IPS-20b (cell line): Measurements from ENCODE around the gene CSNK2B.

Experiments used
- H3K27ac ChIP-seq: one replicate; pipeline ENCODE4 v1.5.1; 2013; ENCODE audit warnings: low read length
- H3K27me3 ChIP-seq: 2 replicates; pipeline ENCODE4 v1.6.1; 2013; ENCODE audit warnings: mild to moderate bottlenecking, low read length, inconsistent platforms; ENCODE audit not compliant: insufficient read depth
- H3K36me3 ChIP-seq: 2 replicates; pipeline ENCODE4 v1.6.1; 2013; ENCODE audit warnings: low read depth, mild to moderate bottlenecking, inconsistent platforms, low read length, moderate library complexity; ENCODE audit not compliant: insufficient read depth
- H3K4me1 ChIP-seq: 2 replicates; pipeline ENCODE4 v1.6.1; 2013; ENCODE audit warnings: mild to moderate bottlenecking, control low read depth, inconsistent platforms, low read length, moderate library complexity; ENCODE audit not compliant: insufficient read depth
- H3K4me3 ChIP-seq: 2 replicates; pipeline ENCODE4 v1.5.1; 2013; ENCODE audit warnings: mild to moderate bottlenecking, low read length, inconsistent platforms
- H3K9ac ChIP-seq: 2 replicates; pipeline ENCODE4 v1.6.1; 2013; ENCODE audit warnings: low read depth, mild to moderate bottlenecking, inconsistent platforms, low read length, moderate library complexity
- H3K9me3 ChIP-seq: 2 replicates; pipeline ENCODE4 v1.6.1; 2013; ENCODE audit warnings: mild to moderate bottlenecking, low read depth, low read length, inconsistent platforms; ENCODE audit not compliant: insufficient read depth

The CSNK2B gene

GRCh38 chr6:31665501-31666336 lies at the start of gene CSNK2B:
CSNK2B (plus strand) TSS chr6:31666080; CDS start chr6:31666832, 752 bp downstream.
- Histone ChIP-seq H3K27me3 (no peaks in the 10 kb centered on the region), H3K4me3 (peak within 1 kb of the TSS; percentile 96), H3K9me3 (no peaks in the 10 kb centered on the region), H3K4me1 (peaks cover 3% of the 10 kb centered on the region; the same call in 1 of the 2 replicates), H3K36me3 (peaks cover 67% of the 10 kb centered on the region), H3K27ac (peak within 1 kb of the TSS; percentile 98), H3K9ac (peak within 1 kb of the TSS; percentile 98)

GRCh38 chr6:31617010-31617409 lies 48.9 kb upstream of the CSNK2B start:
- Histone ChIP-seq H3K9me3 (no peaks in the 10 kb centered on the region), H3K9ac (no peak overlapping the region), H3K4me1 (peaks cover 13% of the 10 kb centered on the region; the same call in 1 of the 2 replicates), H3K4me3 (no peak overlapping the region), H3K27me3 (no peaks in the 10 kb centered on the region), H3K36me3 (peaks cover 6% of the 10 kb centered on the region), H3K27ac (no peak overlapping the region)

DNA sequence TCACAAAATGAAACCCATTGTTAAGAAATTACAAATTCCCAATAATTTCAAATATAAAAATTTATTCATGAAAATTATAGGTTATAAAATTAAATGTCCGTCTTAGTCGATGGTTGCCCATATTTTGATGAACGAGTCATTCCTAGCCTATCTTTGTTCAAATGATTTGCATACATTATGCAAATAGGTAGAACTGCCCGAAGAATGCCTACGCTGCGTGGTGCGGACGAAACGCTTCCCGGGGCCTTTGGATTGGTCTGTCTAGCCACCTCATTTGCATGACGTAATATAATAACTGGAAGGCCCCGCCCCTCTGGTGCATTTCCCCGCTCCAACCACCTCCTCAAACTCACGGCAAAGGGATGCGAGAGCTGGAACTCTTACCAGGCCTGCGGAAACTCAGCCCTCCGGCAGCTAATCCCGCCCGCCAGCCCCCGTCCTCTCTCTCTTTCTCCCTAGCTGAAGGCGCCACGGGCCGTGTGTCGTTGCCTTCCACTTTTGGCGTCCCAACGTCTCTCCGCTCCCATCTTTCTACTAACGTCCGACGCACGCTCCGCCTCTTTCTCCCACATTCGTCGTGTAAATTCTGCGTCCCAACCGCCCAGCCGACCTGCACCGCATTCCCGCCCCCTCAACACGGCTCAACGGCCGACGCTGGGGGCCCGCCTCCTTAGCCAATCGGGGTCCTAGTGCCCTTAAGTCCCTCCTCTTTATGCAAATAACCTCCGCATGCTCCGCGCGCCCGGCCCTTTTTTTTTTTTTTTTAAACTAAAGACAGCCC lies 45.9 kb upstream of the CSNK2B start:
- Histone ChIP-seq H3K27me3 (no peaks in the 10 kb centered on the region), H3K27ac (peak overlapping the region; percentile 97), H3K9ac (peak overlapping the region; percentile 98), H3K4me3 (peak overlapping the region; percentile 86), H3K9me3 (no peaks in the 10 kb centered on the region), H3K36me3 (peaks cover 35% of the 10 kb centered on the region), H3K4me1 (peaks cover 17% of the 10 kb centered on the region; the same call in 1 of the 2 replicates)

- peaks cover 10% of the 10 kb centered on the region; the same call in 1 of the 2 replicates for H3K4me1 ChIP-seq
- peak within 1 kb of the TSS; percentile 98 for H3K9ac ChIP-seq
- no peaks in the 10 kb centered on the region for H3K27me3 ChIP-seq
- peak within 1 kb of the TSS; percentile 86 for H3K4me3 ChIP-seq
- H3K36me3 ChIP-seq, result peaks cover 43% of the 10 kb centered on the region
- peak within 1 kb of the TSS; percentile 97 for H3K27ac ChIP-seq
- H3K9me3 ChIP-seq, result no peaks in the 10 kb centered on the region
Measured at GRCh38 chr6:31620586-31621319, 45.1 kb upstream of the CSNK2B start, which contains the start of gene PRRC2A. PRRC2A (plus strand) TSS chr6:31620715; CDS start chr6:31622790, 2,075 bp downstream.

- Histone ChIP-seq H3K36me3 (peaks cover 50% of the 10 kb centered on the region), H3K9ac (peak overlapping the region; percentile 91), H3K4me3 (peak overlapping the region; percentile 84), H3K4me1 (peaks cover 10% of the 10 kb centered on the region; the same call in 1 of the 2 replicates), H3K27ac (peak overlapping the region; percentile 24), H3K27me3 (no peaks in the 10 kb centered on the region), H3K9me3 (no peaks in the 10 kb centered on the region)
Measured at GRCh38 chr6:31621320-31621939, 44.5 kb upstream of the CSNK2B start.

- H3K4me3 ChIP-seq, result peak overlapping the region; percentile 84
- peaks cover 10% of the 10 kb centered on the region; the same call in 1 of the 2 replicates for H3K4me1 ChIP-seq
- no peak overlapping the region for H3K27ac ChIP-seq
- H3K36me3 ChIP-seq, result peaks cover 55% of the 10 kb centered on the region
- no peaks in the 10 kb centered on the region for H3K9me3 ChIP-seq
- H3K9ac ChIP-seq, result peak overlapping the region; percentile 91; the same call in 1 of the 2 replicates
- H3K27me3 ChIP-seq, result no peaks in the 10 kb centered on the region
Measured at GRCh38 chr6:31621991-31622390, 43.9 kb upstream of the CSNK2B start.

- H3K36me3 ChIP-seq, result peaks cover 62% of the 10 kb centered on the region
Measured at GRCh38 chr6:31622684-31623091, 43.2 kb upstream of the CSNK2B start.

DNA sequence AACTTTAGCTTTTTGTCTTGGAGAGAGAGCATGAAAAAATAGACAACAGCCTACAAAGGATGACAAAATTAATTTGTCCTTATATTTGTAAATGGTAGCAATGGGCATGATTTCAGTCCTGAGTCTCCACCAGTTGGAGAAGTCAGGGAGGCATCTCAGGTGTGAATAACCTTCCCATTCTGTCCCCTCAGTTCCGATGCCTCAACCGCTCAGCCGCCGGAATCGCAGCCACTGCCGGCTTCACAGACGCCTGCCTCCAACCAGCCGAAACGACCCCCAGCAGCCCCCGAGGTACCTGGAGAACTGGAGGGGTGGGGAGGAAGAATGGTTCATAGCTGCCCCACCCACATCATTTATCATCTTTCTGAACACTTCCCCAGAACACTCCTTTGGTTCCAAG lies 41.8 kb upstream of the CSNK2B start:
- H3K4me3 ChIP-seq, result no peak overlapping the region
- peaks cover 76% of the 10 kb centered on the region for H3K36me3 ChIP-seq
- H3K27me3 ChIP-seq, result no peaks in the 10 kb centered on the region
- H3K27ac ChIP-seq, result no peak overlapping the region
- peaks cover 10% of the 10 kb centered on the region; the same call in 1 of the 2 replicates for H3K4me1 ChIP-seq
- H3K9ac ChIP-seq, result no peak overlapping the region
- no peaks in the 10 kb centered on the region for H3K9me3 ChIP-seq

More at GRCh38 chr6:31622684-31623091, 43.2 kb upstream of the CSNK2B start:
- H3K9ac ChIP-seq, result peak overlapping the region; percentile 91; the same call in 1 of the 2 replicates
- H3K9me3 ChIP-seq, result no peaks in the 10 kb centered on the region
- H3K27me3 ChIP-seq, result no peaks in the 10 kb centered on the region
- H3K4me3 ChIP-seq, result peak overlapping the region; percentile 84
- H3K4me1 ChIP-seq, result peaks cover 10% of the 10 kb centered on the region; the same call in 1 of the 2 replicates
- no peak overlapping the region for H3K27ac ChIP-seq

DNA sequence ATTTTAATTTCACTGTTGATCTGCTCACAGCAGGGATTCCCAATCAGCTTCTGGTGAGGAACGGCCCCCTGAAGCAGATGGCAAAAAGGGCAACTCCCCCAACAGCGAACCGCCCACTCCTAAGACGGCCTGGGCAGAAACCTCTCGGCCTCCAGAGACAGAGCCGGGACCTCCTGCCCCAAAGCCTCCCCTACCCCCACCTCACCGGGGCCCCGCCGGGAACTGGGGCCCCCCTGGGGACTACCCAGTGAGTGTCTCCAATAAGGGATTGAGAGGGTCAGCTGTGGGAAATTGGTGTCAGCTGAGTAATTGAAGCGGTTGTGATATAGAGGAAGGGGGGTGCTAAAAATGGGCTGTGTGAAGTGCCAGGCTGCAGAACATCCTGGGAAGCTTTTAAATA lies 38.9 kb upstream of the CSNK2B start:
- Histone ChIP-seq H3K9ac (no peak overlapping the region), H3K4me1 (peaks cover 7% of the 10 kb centered on the region; the same call in 1 of the 2 replicates), H3K27ac (no peak overlapping the region), H3K27me3 (no peaks in the 10 kb centered on the region), H3K4me3 (no peak overlapping the region), H3K36me3 (peaks cover 100% of the 10 kb centered on the region), H3K9me3 (no peaks in the 10 kb centered on the region)

GRCh38 chr6:31627690-31628287 lies 38.1 kb upstream of the CSNK2B start:
- Histone ChIP-seq H3K9me3 (no peaks in the 10 kb centered on the region), H3K36me3 (peaks cover 100% of the 10 kb centered on the region), H3K4me3 (no peak overlapping the region), H3K27me3 (no peaks in the 10 kb centered on the region), H3K9ac (no peak overlapping the region), H3K27ac (no peak overlapping the region), H3K4me1 (0 out of 2 replicates have a peak, but pooled peaks cover 2% of the 10 kb centered on the region)
